GM12892 (cell line): ENCODE data around the gene TAF10.

Source experiments
- POLR2A ChIP-seq: IDR thresholded peaks from 2 replicates; pipeline ENCODE4 v1.6.1; 2011; ENCODE audit warnings: low read depth, low read length, control low read depth
- POLR2AphosphoS5 ChIP-seq: IDR thresholded peaks from 2 replicates; pipeline ENCODE4 v1.6.1; 2011; ENCODE audit warnings: low read depth, low read length, control low read depth

DNA sequence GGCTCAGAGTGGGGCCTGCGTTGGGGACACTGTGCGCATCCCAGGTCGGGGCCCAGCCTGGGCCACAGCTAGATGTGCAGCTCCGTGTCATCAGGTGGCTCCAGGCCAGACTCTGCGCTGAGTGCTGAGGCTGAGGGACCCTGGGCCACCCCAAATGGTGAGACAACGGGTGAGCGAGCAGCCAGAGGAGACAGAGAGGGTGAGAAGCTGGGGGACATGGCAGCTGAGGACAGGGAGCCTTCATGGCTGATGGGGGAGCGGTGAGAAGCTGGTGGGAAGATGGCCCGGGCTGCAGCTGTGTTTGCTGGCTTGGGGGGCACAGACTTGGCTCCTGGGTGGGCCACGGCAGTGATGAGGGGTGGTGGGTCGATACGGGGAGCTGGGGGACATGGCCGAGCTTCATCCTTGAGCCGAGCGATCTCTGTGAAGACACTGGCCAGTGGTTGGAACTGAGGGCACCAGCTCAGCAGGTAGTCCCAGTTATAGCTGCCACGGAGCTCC, 9.7 kb upstream of the TAF10 start:
- TF ChIP-seq POLR2AphosphoS5 = no peak
- no peak for TF ChIP-seq POLR2A
